VCaP (cell line): ENCODE measurements around the gene CBFB.

Experiments
- H3K27ac ChIP-seq: fragments of 450-650 bp; 2 replicates; pipeline ENCODE4 v1.5.1; 2017
- CTCF ChIP-seq: fragments of 450-650 bp; conservative IDR thresholded peaks from 2 replicates; pipeline ENCODE4 v1.5.1; 2017; ENCODE audit warnings: mild to moderate bottlenecking, moderate library complexity

CBFB gene

GRCh38 chr16:66996324-66996982 lies 32.5 kb upstream of the CBFB start:
- H3K27ac ChIP-seq = peak overlapping the region; percentile 24
- no peak for TF ChIP-seq CTCF

- TF ChIP-seq CTCF = no peak
- no peak overlapping the region for H3K27ac ChIP-seq
Observed at GRCh38 chr16:66996983-66997358, 32.0 kb upstream of the CBFB start.

- TF ChIP-seq CTCF = no peak
- H3K27ac ChIP-seq = no peak overlapping the region
Observed at GRCh38 chr16:67000384-67001351, 28.3 kb upstream of the CBFB start.

- no peak for TF ChIP-seq CTCF
- no peak overlapping the region for H3K27ac ChIP-seq
Observed at GRCh38 chr16:67001726-67002125, 27.2 kb upstream of the CBFB start.

- H3K27ac ChIP-seq = no peak overlapping the region
- TF ChIP-seq CTCF = no peak
Observed at GRCh38 chr16:67006930-67007658, 21.9 kb upstream of the CBFB start.

- no peak overlapping the region for H3K27ac ChIP-seq
- TF ChIP-seq CTCF = no peak
Observed at GRCh38 chr16:67009158-67009557, 19.8 kb upstream of the CBFB start.

- no peak for TF ChIP-seq CTCF
Observed at GRCh38 chr16:67011274-67011673, 17.7 kb upstream of the CBFB start.

More at GRCh38 chr16:67011274-67011673, 17.7 kb upstream of the CBFB start:
- H3K27ac ChIP-seq = no peak overlapping the region
